SK-N-SH (cell line): ENCODE measurements around the gene OR2D2. TPM values are rescaled to one million over a fixed set of nuclear protein-coding genes. Genes with fewer than 3 reads are reported as not detected.
"Not testable (repeated sequence)": the region's sequence is repeated elsewhere in the genome, so short reads cannot be mapped to it uniquely, and the experiment has no call there.

Experiments
- CTCF ChIA-PET: fragments of 300-600, 350-600 bp; formaldehyde crosslinking; extraction: SDS; loops from one replicate; lab custom pipeline; 2021; lab: Yijun Ruan, JAX
- POLR2A ChIA-PET: fragments of 350-600 bp; sonication (Branson Sonifier 250); formaldehyde crosslinking; extraction: SDS; loops from one replicate; lab custom pipeline; 2020; ENCODE audit warnings: antibody characterized with exemption, inconsistent platforms; lab: Yijun Ruan, JAX
- DNase-seq: peaks from one replicate; pipeline ENCODE4 v3.0.0; 2012
- H2AFZ ChIP-seq: fragments of 200-600 bp; sonication (generic); 2 replicates; pipeline ENCODE4 v1.8.1; 2016; ENCODE audit warnings: antibody characterized with exemption, mild to moderate bottlenecking, low read depth
- H3F3A ChIP-seq: fragments of 200-600 bp; sonication (generic); replicated peaks from 2 replicates; pipeline ENCODE3; 2016; ENCODE audit warnings: antibody characterized with exemption, mild to moderate bottlenecking; ENCODE audit not compliant: insufficient read depth
- H3K27ac ChIP-seq, 2 experiments: fragments of 200-500 bp in 1 of 2; fragments of 200-600 bp in 1 of 2; sonication (Bioruptor generic) in 1 of 2; sonication (generic), shearing (Covaris generic) in 1 of 2; 2 replicates each; pipeline versions ENCODE4 v1.5.1 to v1.6.1; 2014 to 2016; ENCODE audit warnings: low read depth in 2 of 2, inconsistent platforms in 1 of 2, low read length in 1 of 2, mild to moderate bottlenecking in 1 of 2, mixed read lengths in 1 of 2
- H3K27me3 ChIP-seq: fragments of 200-600 bp; sonication (generic), shearing (Covaris generic); 2 replicates; pipeline ENCODE4 v1.6.1; 2016; ENCODE audit warnings: mixed run types; ENCODE audit not compliant: insufficient read depth
- H3K36me3 ChIP-seq, 2 experiments: fragments of 200-500 bp in 1 of 2; fragments of 200-600 bp in 1 of 2; sonication (Bioruptor generic) in 1 of 2; sonication (generic) in 1 of 2; replicated peaks in 1 of 2; 2 replicates each; pipeline versions ENCODE3 to v1.5.1; 2014 to 2016; ENCODE audit warnings: low read length in 1 of 2, mild to moderate bottlenecking in 1 of 2; ENCODE audit not compliant: insufficient read depth in 2 of 2, control insufficient read depth in 1 of 2
- H3K4me1 ChIP-seq, 2 experiments: fragments of 200-500 bp in 1 of 2; fragments of 200-600 bp in 1 of 2; sonication (Bioruptor generic) in 1 of 2; sonication (generic), shearing (Covaris generic) in 1 of 2; 2 replicates each; pipeline versions ENCODE4 v1.5.1 to v1.6.1; 2014 to 2016; ENCODE audit warnings: low read depth in 1 of 2, low read length in 1 of 2, mixed run types in 1 of 2; ENCODE audit not compliant: insufficient read depth in 2 of 2, control insufficient read depth in 1 of 2
- H3K4me2 ChIP-seq: fragments of 200-600 bp; sonication (generic), shearing (Covaris generic); 2 replicates; pipeline ENCODE4 v1.6.1; 2017; ENCODE audit warnings: mixed run types
- H3K4me3 ChIP-seq, 2 experiments: fragments of 200-500 bp in 1 of 2; fragments of 200-600 bp in 1 of 2; sonication (Bioruptor generic) in 1 of 2; sonication (generic), shearing (Covaris generic) in 1 of 2; 2 replicates each; pipeline versions ENCODE4 v1.5.1 to v1.8.1; 2014 to 2016; ENCODE audit warnings: low read depth in 2 of 2, inconsistent platforms in 1 of 2, low read length in 1 of 2, mild to moderate bottlenecking in 1 of 2, mixed read lengths in 1 of 2, moderate library complexity in 1 of 2
- H3K79me2 ChIP-seq: fragments of 200-600 bp; sonication (generic); 2 replicates; pipeline ENCODE4 v1.8.1; 2017; ENCODE audit warnings: mild to moderate bottlenecking; ENCODE audit not compliant: insufficient read depth
- H3K9ac ChIP-seq: fragments of 200-600 bp; sonication (generic); 2 replicates; pipeline ENCODE4 v1.6.1; 2017; ENCODE audit warnings: mixed run types
- H3K9me2 ChIP-seq: fragments of 200-600 bp; sonication (generic); 2 replicates; pipeline ENCODE4 v1.6.1; 2017; ENCODE audit warnings: mixed run types
- H3K9me3 ChIP-seq: fragments of 200-600 bp; sonication (generic); 2 replicates; pipeline ENCODE4 v1.6.1; 2017; ENCODE audit warnings: mixed run types, mild to moderate bottlenecking, moderate library complexity
- H4K20me1 ChIP-seq: fragments of 200-600 bp; sonication (generic); 2 replicates; pipeline ENCODE4 v1.6.1; 2017; ENCODE audit warnings: mild to moderate bottlenecking, mixed run types; ENCODE audit not compliant: insufficient read depth
- CHD2 ChIP-seq: fragments of 150-350 bp; IDR thresholded peaks from 2 replicates; pipeline ENCODE4 v1.6.1; 2018; ENCODE audit warnings: low read length; ENCODE audit not compliant: partially characterized antibody
- ELF1 ChIP-seq: IDR thresholded peaks from 2 replicates; pipeline ENCODE4 v1.4.0; 2012
- EZH2phosphoT487 ChIP-seq: fragments of 200-600 bp; sonication (generic); IDR thresholded peaks from 2 replicates; pipeline ENCODE4 v1.6.1; 2017; ENCODE audit warnings: low read depth, mixed run types, mild to moderate bottlenecking, antibody characterized with exemption, moderate library complexity, borderline replicate concordance
- FOSL2 ChIP-seq: IDR thresholded peaks from 2 replicates; pipeline ENCODE4 v1.4.0; 2012; ENCODE audit warnings: low read depth, mild to moderate bottlenecking, moderate library complexity, borderline replicate concordance
- FOXJ3 ChIP-seq: sonication (generic); formaldehyde crosslinking; IDR thresholded peaks from 2 replicates; pipeline ENCODE4 v1.5.1; 2020; ENCODE audit warnings: mild to moderate bottlenecking, missing genetic modification reagents
- FOXM1 ChIP-seq: IDR thresholded peaks from 2 replicates; pipeline ENCODE4 v1.4.0; 2012; ENCODE audit warnings: low read depth, mild to moderate bottlenecking
- MEF2A ChIP-seq: IDR thresholded peaks from 2 replicates; pipeline ENCODE4 v1.4.0; 2012; ENCODE audit warnings: low read depth, borderline replicate concordance
- NRF1 ChIP-seq: IDR thresholded peaks from 2 replicates; pipeline ENCODE4 v1.6.1; 2012; ENCODE audit warnings: low read depth, mild to moderate bottlenecking, low read length
- POLR2AphosphoS5 ChIP-seq: IDR thresholded peaks from 2 replicates; pipeline ENCODE4 v1.6.1; 2012; ENCODE audit warnings: low read depth, low read length
- RCOR1 ChIP-seq: fragments of 150-350 bp; IDR thresholded peaks from 2 replicates; pipeline ENCODE4 v1.6.1; 2017; ENCODE audit warnings: antibody characterized with exemption, low read length
- REST ChIP-seq: IDR thresholded peaks from 2 replicates; pipeline ENCODE4 v1.6.1; 2012; ENCODE audit warnings: mild to moderate bottlenecking, low read depth, low read length, moderate library complexity
- RXRA ChIP-seq: IDR thresholded peaks from 2 replicates; pipeline ENCODE4 v1.4.0; 2012; ENCODE audit warnings: low read depth, mild to moderate bottlenecking, borderline replicate concordance
- TAF1 ChIP-seq: IDR thresholded peaks from 2 replicates; pipeline ENCODE4 v1.6.1; 2012; ENCODE audit warnings: low read depth, mild to moderate bottlenecking, low read length, moderate library complexity, borderline replicate concordance
- TCF12 ChIP-seq: IDR thresholded peaks from 2 replicates; pipeline ENCODE4 v1.4.0; 2012
- TEAD4 ChIP-seq: IDR thresholded peaks from 2 replicates; pipeline ENCODE4 v1.4.0; 2012; ENCODE audit warnings: mild to moderate bottlenecking, borderline replicate concordance; ENCODE audit not compliant: insufficient read depth
- USF2 ChIP-seq: fragments of 150-350 bp; IDR thresholded peaks from 2 replicates; pipeline ENCODE4 v1.6.1; 2017; ENCODE audit warnings: antibody characterized with exemption, low read length, low read depth, borderline replicate concordance
- WGBS: methylation state at CpG from one replicate; pipeline ENCODE4 v1.1.6; 2017; ENCODE audit warnings: low lambda C conversion rate; 5-methylcytosine and 5-hydroxymethylcytosine counted together
- polyA plus RNA-seq, 3 experiments: library from polyadenylated mRNA; depleted of rRNA; stranded (reverse); fragments of >200 nt; gene quantifications; 2 replicates each; pipeline ENCODE4 v1.2.3, GENCODE V29; 2012

Gene OR2D2
- polyA plus RNA-seq, 1 of the 3 experiments (the other 2 are of a cell fraction): not detected

GRCh38 chr11:6894097-6894496, 1.8 kb upstream of the OR2D2 start (continued):
- TF ChIP-seq REST (no peak), FOXJ3 (CRISPR knock-in tag) (no peak)

- Histone ChIP-seq H3K27me3 (no peaks in the 10 kb centered on the region), H3K27ac (no peak overlapping the region), H2AFZ (no peak overlapping the region)
- TF ChIP-seq RXRA: no peak
- TF ChIP-seq, all 33 proteins: peak for 0
- no peak for DNase-seq
- Histone ChIP-seq H3K4me3 (no peak overlapping the region), H3K4me2 (no peak overlapping the region), H4K20me1 (no peaks in the 10 kb centered on the region), H3K36me3 (no peaks in the 10 kb centered on the region), H3K9me3 (no peaks in the 10 kb centered on the region), H3K79me2 (no peaks in the 10 kb centered on the region), H3K9ac (no peak overlapping the region), H3F3A (no peaks in the 10 kb centered on the region), H3K4me1 (no peaks in the 10 kb centered on the region), H3K9me2 (no peaks in the 10 kb centered on the region)
- ChIA-PET CTCF (interaction anchor here (1.5 kb wide), 1 partner anchor 77 kb away, joined by 5 read pairs; no protein-coding TSS in a partner anchor), POLR2A (no interaction called here)
- WGBS: 3% methylated on average over 1 of the region's 1 CpG
Measured at GRCh38 chr11:6889835-6890234, 2.5 kb downstream of the OR2D2 start.

GRCh38 chr11:6888830-6889229, 3.5 kb downstream of the OR2D2 start:
- Histone ChIP-seq H3K9me2 (no peaks in the 10 kb centered on the region), H3K4me3 (no peak overlapping the region), H3F3A (no peaks in the 10 kb centered on the region), H3K79me2 (no peaks in the 10 kb centered on the region), H3K4me2 (no peak overlapping the region), H3K27ac (no peak overlapping the region), H3K9me3 (no peaks in the 10 kb centered on the region), H3K4me1 (no peaks in the 10 kb centered on the region), H4K20me1 (no peaks in the 10 kb centered on the region), H3K9ac (no peak overlapping the region), H2AFZ (no peak overlapping the region), H3K27me3 (no peaks in the 10 kb centered on the region), H3K36me3 (no peaks in the 10 kb centered on the region)
- TF ChIP-seq TEAD4 (no peak), FOXJ3 (CRISPR knock-in tag) (no peak), TCF12 (no peak), POLR2AphosphoS5 (no peak), ELF1 (no peak), FOXM1 (no peak), RXRA (no peak), NRF1 (no peak), USF2 (no peak), RCOR1 (no peak), FOSL2 (no peak), MEF2A (no peak), TAF1 (no peak), CHD2 (no peak), EZH2phosphoT487 (no peak)
- WGBS: 15% methylated on average over 4 of the region's 4 CpGs
- DNase-seq: no peak
- ChIA-PET CTCF (no interaction called here), POLR2A (no interaction called here)

GRCh38 chr11:6887711-6888110, 4.6 kb downstream of the OR2D2 start:
- DNase-seq, H3K9me2 ChIP-seq, H3F3A ChIP-seq, H2AFZ ChIP-seq, H3K4me1 ChIP-seq, POLR2A ChIA-PET, H3K36me3 ChIP-seq, H4K20me1 ChIP-seq, H3K27ac ChIP-seq, H3K9me3 ChIP-seq, H3K4me3 ChIP-seq, H3K4me2 ChIP-seq, CTCF ChIA-PET, H3K27me3 ChIP-seq, H3K79me2 ChIP-seq, H3K9ac ChIP-seq: not testable (repeated sequence)
- WGBS: 34% methylated on average over 5 of the region's 5 CpGs
